ENCODE measurements around the gene AQP9.

Gene AQP9

DNA sequence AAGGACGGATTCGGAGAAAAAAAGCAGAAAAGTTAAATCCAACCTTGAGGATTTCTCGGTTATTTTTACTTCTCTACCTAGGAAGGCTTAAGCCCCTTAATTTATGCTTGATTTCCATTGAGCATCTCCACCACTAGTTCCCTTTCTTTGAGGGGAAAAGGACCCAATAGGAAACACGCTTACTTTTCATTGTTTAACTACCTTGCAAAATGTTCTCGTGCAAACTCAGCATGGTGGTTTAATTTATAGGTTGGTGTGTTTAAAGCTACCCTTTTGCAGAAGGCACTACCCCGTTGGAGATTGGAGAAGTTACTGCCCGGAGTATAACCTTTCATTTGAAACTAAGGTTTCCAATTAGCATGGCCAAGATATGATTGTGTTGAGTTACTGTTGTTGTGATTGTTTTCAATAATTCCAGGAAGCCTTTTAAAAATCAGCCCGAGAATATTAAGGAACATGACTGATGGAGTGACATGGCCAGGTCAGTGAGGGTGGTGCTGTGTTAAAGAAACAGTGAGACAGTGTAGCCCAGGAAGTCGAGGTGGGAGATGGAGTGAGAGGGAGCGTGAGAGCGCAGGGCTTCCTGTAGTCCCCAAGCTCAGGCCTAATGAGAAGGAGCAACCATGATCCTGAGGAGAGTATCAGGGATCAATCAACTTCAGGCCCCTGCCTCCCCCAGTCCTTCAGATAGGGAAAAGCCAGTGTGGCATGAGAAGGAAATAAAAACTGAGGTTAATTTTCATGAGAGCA is 76.6 kb downstream of the AQP9 start:
- TF ChIP-seq SPI1 (IDR thresholded peaks at IDR 0.05; ENCODE audit: borderline replicate concordance, low read depth) (no peak), REST (IDR thresholded peaks at IDR 0.05; ENCODE audit: insufficient replicate concordance, low read depth) (no peak), POLR2AphosphoS5 (IDR thresholded peaks at IDR 0.05; ENCODE audit: low read depth) (no peak), GABPA (IDR thresholded peaks at IDR 0.05; ENCODE audit: low read depth) (no peak), CTCF (IDR thresholded peaks at IDR 0.05; ENCODE audit: insufficient read depth, low read length) (no peak)
- Histone ChIP-seq H3K27ac (replicated peaks) (no peak overlapping the region), H3K4me3 (replicated peaks; ENCODE audit: insufficient read depth, low read length) (no peak overlapping the region), H3K27me3 (ENCODE audit: insufficient read depth, poor library complexity, severe bottlenecking) (no peaks in the 10 kb centered on the region)
- peak in 1 of 2 experiments; percentile 10 for DNase-seq (ENCODE audit: low read depth in 1 of 2, low spot score in 1 of 2)

DNA sequence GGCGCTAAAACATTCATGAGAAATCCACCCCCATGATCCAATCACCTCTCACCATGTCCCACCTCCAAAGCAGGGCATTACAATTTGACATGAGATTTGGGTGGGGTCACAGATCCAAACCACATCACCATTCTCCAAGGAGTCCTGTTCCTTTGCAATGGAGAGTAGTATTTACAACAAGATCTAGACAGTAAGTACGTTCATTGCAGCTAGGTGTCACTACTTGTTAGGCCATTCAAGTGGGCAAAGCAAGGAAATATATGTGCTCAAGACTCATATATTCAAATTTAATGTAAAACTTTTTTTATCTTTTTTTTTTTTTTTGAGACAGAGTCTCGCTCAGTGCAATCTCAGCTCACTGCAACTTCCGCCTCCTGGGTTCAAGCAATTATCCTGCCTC is 79.3 kb downstream of the AQP9 start:
- TF ChIP-seq POLR2AphosphoS5 (IDR thresholded peaks at IDR 0.05; ENCODE audit: low read depth) (no peak), REST (IDR thresholded peaks at IDR 0.05; ENCODE audit: insufficient replicate concordance, low read depth) (no peak), SPI1 (IDR thresholded peaks at IDR 0.05; ENCODE audit: borderline replicate concordance, low read depth) (no peak), GABPA (IDR thresholded peaks at IDR 0.05; ENCODE audit: low read depth) (no peak)
- Histone ChIP-seq H3K27me3 (ENCODE audit: insufficient read depth, poor library complexity, severe bottlenecking) (no peaks in the 10 kb centered on the region), H3K4me3 (replicated peaks; ENCODE audit: insufficient read depth, low read length) (no peak overlapping the region), H3K27ac (replicated peaks) (no peak overlapping the region)
- DNase-seq (ENCODE audit: low read depth in 1 of 2, low spot score in 1 of 2) = no peak

- TF ChIP-seq CTCF (IDR thresholded peaks at IDR 0.05; ENCODE audit: insufficient read depth, low read length) (peak; percentile 42), SPI1 (IDR thresholded peaks at IDR 0.05; ENCODE audit: borderline replicate concordance, low read depth) (no peak)
- Histone ChIP-seq H3K27ac (replicated peaks) (no peak overlapping the region), H3K4me3 (replicated peaks; ENCODE audit: insufficient read depth, low read length) (no peak overlapping the region), H3K27me3 (ENCODE audit: insufficient read depth, poor library complexity, severe bottlenecking) (no peaks in the 10 kb centered on the region)
- peak in 1 of 2 experiments; percentile 36 for DNase-seq (ENCODE audit: low read depth in 1 of 2, low spot score in 1 of 2)
Observed at GRCh38 chr15:58221591-58222241, 83.5 kb downstream of the AQP9 start.

GRCh38 chr15:58222679-58223078 is 84.5 kb downstream of the AQP9 start:
- no peak for DNase-seq (ENCODE audit: low read depth in 1 of 2, low spot score in 1 of 2)
- Histone ChIP-seq H3K27ac (replicated peaks) (no peak overlapping the region), H3K4me3 (replicated peaks; ENCODE audit: insufficient read depth, low read length) (no peak overlapping the region), H3K27me3 (ENCODE audit: insufficient read depth, poor library complexity, severe bottlenecking) (no peaks in the 10 kb centered on the region)
- no peak for TF ChIP-seq REST (IDR thresholded peaks at IDR 0.05; ENCODE audit: insufficient replicate concordance, low read depth)
